ENCODE measurements around the gene HLA-DOB. TPM values are rescaled to one million over a fixed set of nuclear protein-coding genes. Genes with fewer than 3 reads are reported as not detected.

The HLA-DOB gene
- total and polyA plus RNA-seq, 2 of the 13 experiments (the other 11 are each of a cell fraction or from before 2014, with no cell fraction given), result not detected

DNA sequence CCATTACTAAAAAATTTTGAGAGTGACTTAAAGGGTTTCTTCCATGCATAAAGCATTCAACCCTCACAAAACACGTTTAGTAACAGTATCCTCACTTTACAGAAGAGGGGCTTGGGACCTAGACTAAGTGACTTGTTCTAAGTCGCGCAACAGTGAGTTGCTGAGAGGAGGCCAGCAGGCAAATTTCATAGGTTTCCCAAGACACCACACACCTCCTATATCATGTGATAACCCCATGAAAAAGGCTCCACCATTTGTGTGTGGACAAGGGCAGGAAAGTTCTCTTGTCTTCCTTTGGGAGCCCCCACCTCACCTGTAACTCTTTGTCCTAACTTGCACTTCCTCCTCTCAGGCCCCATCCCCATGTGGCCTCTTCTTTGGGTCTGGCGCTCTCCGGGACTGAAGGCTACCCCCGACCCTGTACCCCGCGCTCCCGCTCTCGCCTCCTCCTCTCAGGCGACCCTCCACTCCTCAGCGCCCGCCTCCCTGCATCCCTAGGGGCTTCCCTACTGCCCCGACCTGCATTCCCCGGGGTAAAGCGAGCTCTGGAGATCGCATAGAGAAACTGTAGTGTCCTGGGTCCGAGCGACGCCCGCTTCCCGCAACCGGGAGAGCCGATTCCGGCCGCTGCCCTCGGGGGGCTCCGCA is 26.7 kb upstream of the HLA-DOB start (continued):
- TF ChIP-seq AKAP8 (CRISPR knock-in tag; IDR thresholded peaks at IDR 0.05) (no peak), NFKB2 (CRISPR knock-in tag; IDR thresholded peaks at IDR 0.05; ENCODE audit: borderline replicate concordance) (peak; percentile 66; the same call in 1 of the 2 replicates), GTF2F1 (IDR thresholded peaks at IDR 0.05; ENCODE audit: low read length) (no peak), ZSCAN21 (CRISPR knock-in tag; IDR thresholded peaks at IDR 0.05; ENCODE audit: borderline replicate concordance) (0 out of 2 replicates have a peak, but pooled peaks have one; percentile 45), ELF4 (CRISPR knock-in tag; IDR thresholded peaks at IDR 0.05; ENCODE audit: borderline replicate concordance) (0 out of 2 replicates have a peak, but pooled peaks have one; percentile 43), ZFP90 (CRISPR knock-in tag; IDR thresholded peaks at IDR 0.05; ENCODE audit: borderline replicate concordance) (no peak; the same call in 1 of the 2 replicates), SETDB1 (CRISPR knock-in tag; IDR thresholded peaks at IDR 0.05; ENCODE audit: borderline replicate concordance) (no peak), KLF9 (CRISPR knock-in tag; IDR thresholded peaks at IDR 0.05; ENCODE audit: low read depth) (no peak), SSRP1 (CRISPR knock-in tag; IDR thresholded peaks at IDR 0.05) (no peak), SIX1 (CRISPR knock-in tag; IDR thresholded peaks at IDR 0.05; ENCODE audit: borderline replicate concordance) (no peak), ZNF772 (CRISPR knock-in tag; IDR thresholded peaks at IDR 0.05) (0 out of 2 replicates have a peak, but pooled peaks have one; percentile 56), IRX3 (CRISPR knock-in tag; IDR thresholded peaks at IDR 0.05; ENCODE audit: borderline replicate concordance, low read depth) (no peak), FLYWCH1 (CRISPR knock-in tag; IDR thresholded peaks at IDR 0.05) (no peak), MXI1 (IDR thresholded peaks at IDR 0.05; ENCODE audit: borderline replicate concordance, low read depth, low read length) (no peak), ARNTL (CRISPR knock-in tag; IDR thresholded peaks at IDR 0.05) (no peak), ATF1 (CRISPR knock-in tag; IDR thresholded peaks at IDR 0.05) (no peak), GFI1 (CRISPR knock-in tag; IDR thresholded peaks at IDR 0.05; ENCODE audit: borderline replicate concordance) (no peak), KDM3A (CRISPR knock-in tag; IDR thresholded peaks at IDR 0.05; ENCODE audit: low read depth) (0 out of 2 replicates have a peak, but pooled peaks have one; percentile 45), DPF2 (CRISPR knock-in tag; IDR thresholded peaks at IDR 0.05; ENCODE audit: borderline replicate concordance, low read depth) (0 out of 2 replicates have a peak, but pooled peaks have one; percentile 22), ZNF724P (CRISPR knock-in tag; IDR thresholded peaks at IDR 0.05; ENCODE audit: borderline replicate concordance) (peak; percentile 34; the same call in 1 of the 2 replicates), SRY (CRISPR knock-in tag; IDR thresholded peaks at IDR 0.05) (no peak), ZNF761 (CRISPR knock-in tag; conservative IDR thresholded peaks at IDR 0.05) (0 out of 2 replicates have a peak, but pooled peaks have one; percentile 5), MTA1 (CRISPR knock-in tag; IDR thresholded peaks at IDR 0.05; ENCODE audit: borderline replicate concordance) (peak; percentile 50; the same call in 1 of the 2 replicates)
- TF ChIP-seq, protein P1, sequence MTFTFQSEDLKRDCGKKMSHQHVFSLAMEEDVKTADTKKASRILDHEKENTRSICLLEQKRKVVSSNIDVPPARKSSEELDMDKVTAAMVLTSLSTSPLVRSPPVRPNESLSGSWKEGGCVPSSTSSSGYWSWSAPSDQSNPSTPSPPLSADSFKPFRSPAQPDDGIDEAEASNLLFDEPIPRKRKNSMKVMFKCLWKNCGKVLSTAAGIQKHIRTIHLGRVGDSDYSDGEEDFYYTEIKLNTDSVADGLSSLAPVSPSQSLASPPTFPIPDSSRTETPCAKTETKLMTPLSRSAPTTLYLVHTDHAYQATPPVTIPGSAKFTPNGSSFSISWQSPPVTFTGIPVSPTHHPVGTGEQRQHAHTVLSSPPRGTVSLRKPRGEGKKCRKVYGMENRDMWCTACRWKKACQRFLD (CRISPR knock-in tag; IDR thresholded peaks at IDR 0.05; ENCODE audit: borderline replicate concordance), result no peak
- TF ChIP-seq, protein P2, sequence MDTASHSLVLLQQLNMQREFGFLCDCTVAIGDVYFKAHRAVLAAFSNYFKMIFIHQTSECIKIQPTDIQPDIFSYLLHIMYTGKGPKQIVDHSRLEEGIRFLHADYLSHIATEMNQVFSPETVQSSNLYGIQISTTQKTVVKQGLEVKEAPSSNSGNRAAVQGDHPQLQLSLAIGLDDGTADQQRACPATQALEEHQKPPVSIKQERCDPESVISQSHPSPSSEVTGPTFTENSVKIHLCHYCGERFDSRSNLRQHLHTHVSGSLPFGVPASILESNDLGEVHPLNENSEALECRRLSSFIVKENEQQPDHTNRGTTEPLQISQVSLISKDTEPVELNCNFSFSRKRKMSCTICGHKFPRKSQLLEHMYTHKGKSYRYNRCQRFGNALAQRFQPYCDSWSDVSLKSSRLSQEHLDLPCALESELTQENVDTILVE (CRISPR knock-in tag; IDR thresholded peaks at IDR 0.05), result 0 out of 2 replicates have a peak, but pooled peaks have one; percentile 16
- TF ChIP-seq, protein P3, sequence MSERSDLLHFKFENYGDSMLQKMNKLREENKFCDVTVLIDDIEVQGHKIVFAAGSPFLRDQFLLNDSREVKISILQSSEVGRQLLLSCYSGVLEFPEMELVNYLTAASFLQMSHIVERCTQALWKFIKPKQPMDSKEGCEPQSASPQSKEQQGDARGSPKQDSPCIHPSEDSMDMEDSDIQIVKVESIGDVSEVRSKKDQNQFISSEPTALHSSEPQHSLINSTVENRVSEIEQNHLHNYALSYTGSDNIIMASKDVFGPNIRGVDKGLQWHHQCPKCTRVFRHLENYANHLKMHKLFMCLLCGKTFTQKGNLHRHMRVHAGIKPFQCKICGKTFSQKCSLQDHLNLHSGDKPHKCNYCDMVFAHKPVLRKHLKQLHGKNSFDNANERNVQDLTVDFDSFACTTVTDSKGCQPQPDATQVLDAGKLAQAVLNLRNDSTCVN (CRISPR knock-in tag; IDR thresholded peaks at IDR 0.05; ENCODE audit: borderline replicate concordance), result no peak
- TF ChIP-seq, protein P4, sequence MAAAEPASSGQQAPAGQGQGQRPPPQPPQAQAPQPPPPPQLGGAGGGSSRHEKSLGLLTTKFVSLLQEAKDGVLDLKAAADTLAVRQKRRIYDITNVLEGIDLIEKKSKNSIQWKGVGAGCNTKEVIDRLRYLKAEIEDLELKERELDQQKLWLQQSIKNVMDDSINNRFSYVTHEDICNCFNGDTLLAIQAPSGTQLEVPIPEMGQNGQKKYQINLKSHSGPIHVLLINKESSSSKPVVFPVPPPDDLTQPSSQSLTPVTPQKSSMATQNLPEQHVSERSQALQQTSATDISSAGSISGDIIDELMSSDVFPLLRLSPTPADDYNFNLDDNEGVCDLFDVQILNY (CRISPR knock-in tag; conservative IDR thresholded peaks at IDR 0.05), result no peak

Measured in HepG2 (cell line).